Stimulated activated naive CD4-positive, alpha-beta T cell treated with Interleukin-2 at 50 U/mL for 16 hours (primary cell): ENCODE measurements around the gene PPM1M.

Experiments used
- DNase-seq: peaks from one replicate; lab custom pipeline; 2025; lab: John Stamatoyannopoulos, UW

The PPM1M gene

DNA sequence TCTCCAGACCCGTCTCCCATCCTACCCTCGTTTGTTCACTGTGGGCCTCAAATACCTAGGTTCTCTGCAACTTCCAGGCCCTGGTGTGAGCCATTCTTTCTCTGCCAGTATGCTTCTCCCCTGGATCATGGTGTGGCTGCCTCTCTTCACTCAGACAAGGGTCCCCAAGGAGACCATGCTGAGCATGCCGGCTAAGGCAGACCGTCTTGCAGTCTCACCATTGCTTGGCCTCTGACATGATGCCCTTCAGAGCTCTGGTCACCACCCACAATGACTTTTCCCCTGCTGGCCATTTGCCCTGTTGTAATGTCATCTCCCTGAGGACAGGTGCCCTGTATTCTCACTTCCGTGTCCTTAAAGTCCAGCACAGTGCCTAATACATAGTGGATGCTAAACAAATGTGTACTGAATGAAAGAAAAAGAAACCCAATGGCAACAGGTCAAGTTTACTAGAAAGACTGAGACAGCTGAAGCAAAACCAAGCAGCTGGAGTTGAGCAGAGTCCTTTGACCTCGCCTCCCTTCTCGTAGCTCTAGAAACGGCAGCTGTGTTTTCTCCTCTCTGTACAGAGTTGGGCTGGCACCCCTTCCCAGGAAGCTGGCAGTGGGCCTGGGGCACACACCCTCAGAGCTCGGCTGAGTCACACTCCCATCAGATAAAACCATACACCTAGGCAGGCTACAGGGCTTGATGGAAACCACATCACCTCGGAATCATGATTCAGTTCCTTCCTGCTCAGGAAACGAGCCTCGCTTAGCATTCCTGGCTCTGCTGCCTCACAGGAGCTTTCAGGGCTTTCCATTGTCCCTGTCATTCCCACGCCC is 28.8 kb upstream of the PPM1M start:
- peak; percentile 51 for DNase-seq

DNA sequence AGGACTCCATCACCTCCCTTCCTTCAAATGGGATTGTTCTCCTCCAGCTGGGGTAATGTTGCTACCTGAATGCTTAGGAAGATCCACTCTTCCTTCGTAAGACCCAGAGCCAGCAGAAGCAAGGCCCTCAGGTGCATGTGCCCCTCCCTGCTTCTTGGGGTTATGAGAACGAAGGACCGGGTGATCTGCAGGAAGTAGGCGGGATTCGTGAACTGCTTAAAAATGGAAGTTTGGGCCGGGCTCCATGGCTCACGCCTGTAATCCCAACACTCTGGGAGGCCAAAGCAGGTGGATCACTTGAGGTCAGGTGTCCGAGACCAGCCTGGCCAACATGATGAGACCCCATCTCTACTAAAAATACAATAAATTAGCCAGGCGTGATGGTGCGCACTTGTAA is 28.2 kb upstream of the PPM1M start:
- DNase-seq = no peak

DNA sequence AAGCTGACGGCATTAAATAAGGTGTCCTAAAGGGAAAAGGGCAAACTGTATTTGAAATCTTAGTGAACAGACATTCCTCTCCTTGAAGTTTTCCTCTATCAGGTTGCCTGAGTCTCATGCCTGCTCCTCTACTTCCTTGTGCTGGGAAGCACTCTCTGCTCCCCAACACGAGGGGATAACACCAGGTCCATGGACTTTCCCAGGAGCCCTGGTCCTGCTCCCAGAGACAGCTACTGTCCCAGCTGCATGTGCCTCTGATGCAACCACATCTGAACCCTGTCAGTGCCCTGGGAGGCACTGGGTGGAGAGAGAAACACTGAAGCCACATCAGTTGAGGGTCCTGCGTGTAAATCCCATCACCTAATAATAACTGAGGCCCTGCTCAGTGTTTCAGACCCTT is 27.5 kb upstream of the PPM1M start:
- DNase-seq = no peak

DNA sequence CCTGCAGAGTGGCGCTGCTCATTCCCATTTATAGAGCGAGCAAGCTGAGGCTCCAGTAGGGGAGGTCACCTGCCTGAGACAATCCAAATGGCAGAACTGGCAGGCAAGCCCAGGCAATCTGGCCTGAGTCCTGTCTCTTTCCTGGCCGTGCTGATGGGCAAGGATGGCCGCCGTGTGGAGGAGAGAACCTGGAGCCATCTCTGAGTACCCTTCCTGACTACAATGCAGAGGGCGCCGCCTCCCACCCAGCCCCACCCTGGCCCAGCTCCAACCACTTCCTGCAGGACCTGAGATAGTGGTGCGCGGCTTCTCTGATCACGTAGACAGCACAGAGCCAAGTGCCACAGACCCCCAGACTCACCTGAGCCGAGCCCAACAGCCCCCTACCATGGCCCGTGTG is 27.1 kb upstream of the PPM1M start:
- no peak for DNase-seq

DNA sequence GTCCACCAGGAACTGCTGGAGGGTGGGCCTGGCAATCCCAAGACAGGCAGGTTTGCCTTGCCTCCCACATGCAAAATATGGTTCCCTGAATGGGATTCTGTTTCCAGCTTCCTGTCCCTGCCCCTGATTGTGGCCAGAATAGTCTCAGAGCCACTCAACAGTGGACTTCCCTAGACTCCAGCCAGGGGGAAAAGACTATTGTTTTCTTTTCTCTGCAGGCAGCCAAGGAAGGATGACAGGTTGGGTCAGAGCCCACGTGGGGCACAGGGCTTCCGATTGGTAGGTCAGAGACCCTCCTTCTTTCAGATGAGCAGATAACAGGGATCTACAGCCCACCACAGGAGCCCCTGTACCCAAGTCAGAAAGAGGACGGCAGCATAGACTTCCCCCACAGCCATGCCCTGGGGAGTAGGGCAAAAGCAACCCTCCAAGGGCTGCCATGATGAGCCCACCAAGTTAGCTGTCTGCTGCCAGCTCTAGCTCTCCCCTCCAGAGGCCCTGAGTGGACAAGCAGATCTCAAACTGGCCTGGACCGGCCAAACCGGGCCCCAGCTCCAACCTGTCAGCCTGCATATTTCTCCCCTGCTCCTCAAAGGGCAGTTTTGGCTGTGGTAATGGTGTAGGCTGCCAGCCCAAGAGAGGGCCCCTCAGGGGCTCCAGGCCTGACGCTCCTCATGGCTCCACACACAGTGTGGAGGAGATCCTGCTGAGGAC is 26.5 kb upstream of the PPM1M start:
- DNase-seq = no peak

DNA sequence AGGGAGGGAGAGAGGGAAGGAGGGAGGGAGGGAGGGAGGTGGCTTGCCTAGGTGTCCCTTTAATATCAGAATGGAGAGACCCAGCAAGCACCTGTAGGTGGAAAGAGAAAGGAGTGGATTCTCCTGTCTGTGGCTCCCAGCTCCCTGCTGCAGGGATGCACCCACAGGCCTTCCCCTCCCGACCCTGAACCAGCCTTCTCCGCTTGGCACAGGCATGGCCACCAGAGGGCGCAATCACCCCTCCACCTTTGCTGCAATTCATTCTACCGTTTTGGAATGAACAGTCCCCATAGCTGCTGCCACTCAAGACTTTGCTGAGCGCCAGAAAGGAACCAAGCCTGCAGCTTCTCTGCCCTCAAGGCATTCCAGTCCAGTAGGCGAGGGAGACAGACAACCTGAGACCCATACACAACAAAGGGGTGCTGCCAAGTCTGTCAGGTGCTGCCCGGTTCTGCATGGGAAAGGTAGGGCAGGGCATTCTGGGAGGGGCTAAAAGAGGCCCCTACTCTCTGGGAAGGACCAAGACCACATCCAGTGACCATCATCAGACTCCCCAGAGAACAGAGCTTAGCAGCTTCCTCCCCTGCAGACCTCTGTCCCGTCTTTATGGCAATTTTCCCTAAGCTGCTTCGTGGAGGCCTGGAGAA is 25.1 kb upstream of the PPM1M start:
- peak; percentile 81 for DNase-seq

DNA sequence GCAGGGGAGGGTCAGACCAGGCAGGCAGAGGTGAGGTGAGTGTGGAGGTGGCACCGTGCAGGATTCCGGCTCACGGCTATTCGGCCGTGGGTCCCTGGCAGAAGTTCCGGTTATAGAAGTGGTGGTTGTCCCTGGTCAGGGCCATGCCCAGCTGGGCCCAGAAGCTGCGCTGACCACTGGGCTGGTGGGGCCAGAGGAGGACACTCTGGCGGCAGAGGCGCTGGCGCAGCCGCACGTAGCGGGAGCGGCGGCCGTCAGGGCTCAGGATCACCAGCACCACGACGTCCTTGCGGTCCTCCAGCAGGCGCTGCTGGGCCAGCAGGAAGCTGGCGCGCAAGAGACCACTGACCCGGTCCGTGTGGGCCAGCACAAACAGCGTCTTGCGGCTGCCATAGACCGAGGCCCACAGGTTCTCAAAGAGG is 24.4 kb upstream of the PPM1M start:
- DNase-seq = no peak

DNA sequence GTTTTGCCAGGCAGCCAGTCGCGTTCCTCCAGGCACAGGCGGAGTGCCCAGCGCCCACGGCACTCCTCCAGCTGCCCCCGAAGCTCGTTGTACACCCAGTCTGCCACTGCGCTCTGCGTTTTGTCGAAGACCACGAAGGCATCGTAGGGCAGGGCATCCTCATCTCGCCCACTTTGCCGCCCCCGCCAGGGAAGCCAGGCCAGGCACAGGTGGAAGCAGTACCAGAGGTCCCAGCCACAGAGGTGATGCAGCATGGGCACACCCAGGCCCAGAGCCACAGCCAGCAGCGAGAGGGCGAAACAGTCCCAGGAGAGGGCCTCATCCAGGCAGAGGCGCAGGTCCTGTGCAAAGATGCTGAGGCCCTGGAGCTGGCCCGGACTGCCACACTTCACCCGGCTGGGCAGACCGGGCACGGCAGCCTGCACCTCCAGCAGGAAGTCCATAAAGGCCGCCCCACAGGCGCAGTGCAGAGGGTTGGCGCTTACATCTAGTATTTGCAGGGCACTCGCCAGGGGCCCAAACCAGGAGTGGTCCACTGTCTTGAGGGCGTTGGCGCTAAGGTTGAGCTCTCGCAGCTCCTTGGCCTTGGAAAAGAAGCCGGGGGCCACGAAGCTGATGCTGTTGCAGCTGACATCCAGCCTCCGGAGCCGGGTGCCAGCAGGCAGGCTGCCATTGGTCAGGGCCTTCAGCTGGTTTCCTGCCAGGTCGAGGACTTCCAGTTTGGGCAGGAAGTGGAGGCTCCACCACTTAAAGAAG is 23.8 kb upstream of the PPM1M start:
- peak; percentile 46 for DNase-seq

DNA sequence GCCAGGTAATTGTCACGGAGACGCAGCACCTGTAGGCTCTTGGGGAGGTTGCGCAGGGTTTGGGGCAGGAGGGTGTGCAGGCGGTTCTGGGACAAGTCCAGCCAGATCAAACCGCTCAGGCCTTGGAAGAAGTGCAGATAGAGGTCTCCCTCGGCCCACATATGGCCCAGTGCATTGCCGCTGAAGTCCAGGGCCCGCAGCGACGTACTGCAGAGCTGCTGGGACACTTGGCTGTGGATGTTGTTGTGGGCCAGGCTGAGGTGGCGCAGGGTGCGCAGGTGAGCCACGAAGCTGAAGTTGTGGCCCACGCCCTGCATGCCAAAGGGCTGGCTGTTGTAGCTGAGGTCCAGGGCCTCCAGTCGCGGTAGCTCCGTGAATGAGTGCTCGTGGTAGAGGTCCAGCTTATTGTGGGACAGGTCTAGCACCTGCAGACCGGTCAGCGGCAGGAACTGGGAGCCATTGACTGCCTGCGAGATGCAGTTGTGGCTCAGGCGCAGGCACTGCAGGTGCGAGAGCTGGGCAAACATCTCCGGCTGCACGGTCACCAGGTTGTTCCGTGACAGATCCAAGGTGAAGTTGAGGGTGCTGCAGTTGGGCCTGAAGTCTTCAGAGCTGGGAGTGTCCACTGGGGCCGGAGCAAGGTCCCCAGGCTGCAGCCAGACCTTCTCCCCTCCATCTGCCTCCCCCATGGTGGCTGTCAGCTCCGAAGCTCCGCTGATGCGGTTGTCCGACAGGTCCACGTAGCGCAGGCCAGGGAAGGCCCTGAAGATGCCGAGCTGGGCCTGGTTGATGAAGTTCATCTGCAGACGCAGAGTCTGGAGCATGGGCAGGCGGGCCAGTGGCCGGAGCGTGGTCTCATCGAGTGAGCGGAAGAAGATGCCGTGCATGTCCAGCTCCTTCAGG is 23.0 kb upstream of the PPM1M start:
- no peak for DNase-seq

DNA sequence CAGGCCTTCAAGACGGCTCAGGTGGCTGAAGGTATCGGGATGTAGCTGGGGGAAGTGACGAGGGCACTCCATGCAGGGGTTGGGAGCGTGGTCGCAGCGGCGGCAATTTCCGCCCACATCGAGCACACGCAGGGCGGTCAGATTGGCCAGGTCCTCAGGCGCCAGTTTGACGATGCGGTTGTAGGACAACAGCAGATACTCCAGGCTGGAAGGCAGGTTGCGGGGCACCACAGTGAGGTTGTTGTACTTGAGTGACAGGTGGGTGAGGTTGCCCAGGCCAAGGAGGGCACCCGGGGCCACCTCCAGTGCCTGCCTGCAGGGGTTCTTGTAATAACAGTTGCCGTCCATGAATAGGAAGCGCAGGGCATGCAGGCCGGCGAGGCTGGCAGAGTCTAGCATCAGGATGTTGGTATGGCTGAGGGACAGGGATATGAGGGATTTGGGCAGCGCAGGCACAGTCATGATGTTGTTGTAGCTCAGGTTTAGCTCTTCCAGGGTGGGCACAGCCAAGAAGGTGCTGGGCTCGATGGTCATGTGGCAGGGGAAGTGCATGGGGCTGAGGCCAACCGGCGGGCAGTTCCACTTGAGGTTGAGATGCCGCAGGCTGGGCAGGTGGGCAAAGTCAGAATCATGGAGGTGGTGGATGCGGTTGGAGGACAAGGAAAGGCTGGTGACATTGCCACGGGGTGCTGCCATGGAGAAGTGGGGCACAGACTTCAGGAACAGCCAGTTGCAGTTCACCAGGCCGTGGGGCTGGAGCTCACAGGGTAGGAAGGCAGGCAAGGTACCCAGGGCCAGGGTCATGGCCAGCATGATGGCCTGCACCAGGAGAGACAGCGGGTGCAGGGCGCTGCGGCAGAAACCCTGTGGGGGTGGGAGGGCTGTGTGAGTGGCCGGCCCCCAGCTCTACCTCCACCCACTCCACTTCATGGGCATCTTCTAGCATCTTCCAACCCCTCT is 21.8 kb upstream of the PPM1M start:
- no peak for DNase-seq

DNA sequence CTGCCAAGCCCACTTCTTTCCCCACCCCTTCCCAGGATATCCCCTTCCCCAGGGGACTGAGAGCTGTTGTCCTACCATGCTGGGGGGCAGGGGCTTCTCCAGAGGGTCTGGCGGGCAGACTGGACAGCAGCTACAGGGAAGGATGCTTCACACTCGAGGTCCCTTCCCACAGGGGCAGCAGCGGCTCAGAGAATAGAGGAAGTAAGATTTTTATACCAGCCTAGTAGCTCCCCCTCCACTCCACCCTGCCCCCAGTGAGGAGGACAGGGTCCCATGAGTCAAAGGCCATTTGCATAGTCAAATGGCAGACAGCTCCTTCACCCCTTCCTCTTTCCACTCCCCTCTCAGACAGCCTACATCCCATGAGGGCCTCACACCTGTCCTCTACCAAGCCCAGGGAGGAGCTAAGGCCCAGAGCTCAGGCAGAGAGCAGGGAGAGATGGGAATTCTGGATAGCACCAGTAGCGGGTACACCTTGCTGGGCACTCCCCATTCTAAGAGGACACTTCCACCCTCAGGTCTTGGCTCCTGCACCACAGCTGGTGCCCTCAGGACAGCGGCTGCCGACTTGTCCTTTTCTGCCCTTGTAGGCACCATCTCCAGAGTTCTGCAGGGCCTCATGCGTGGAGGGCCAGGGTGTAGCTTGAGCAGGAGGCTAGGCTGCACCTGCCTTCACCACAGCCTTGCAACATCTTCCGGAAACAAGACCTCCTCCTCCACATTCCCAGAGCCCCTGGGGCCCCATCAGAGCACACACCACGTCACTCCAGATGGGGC is 19.9 kb upstream of the PPM1M start, which contains the start of gene TLR9:
TSS of gene TLR9 (minus strand) at position 194 of the 777 bp plus-strand sequence. CDS start at position 78, 116 bp downstream.
- DNase-seq = no peak

DNA sequence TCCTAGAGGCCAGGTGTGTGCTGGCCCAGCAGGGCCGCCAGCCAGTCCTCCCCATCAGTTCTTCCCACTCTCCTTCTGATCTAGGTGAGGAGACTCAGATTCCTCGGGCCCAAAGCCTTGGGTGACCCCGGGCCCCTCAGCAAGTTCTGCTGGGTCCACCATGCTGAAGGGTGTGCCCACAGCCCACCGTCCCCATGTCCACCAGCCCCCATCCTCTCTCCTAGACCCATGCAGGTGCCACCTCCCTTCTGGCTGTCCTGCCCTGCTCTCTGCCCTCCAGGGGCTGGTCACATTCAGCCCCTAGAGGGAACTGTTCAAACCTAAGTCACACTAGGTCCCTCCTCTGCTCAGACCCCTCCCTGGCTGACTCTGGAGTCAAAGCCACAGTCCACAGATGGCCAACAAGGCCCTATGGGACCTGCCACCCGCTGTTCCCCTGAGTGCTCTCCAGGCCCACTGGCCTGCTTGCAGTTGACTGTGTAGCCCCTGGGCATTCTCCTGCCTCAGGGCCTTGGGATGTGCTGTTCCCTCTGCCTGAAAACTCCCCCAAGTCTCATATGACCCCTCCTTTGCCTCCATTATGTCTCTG is 19.2 kb upstream of the PPM1M start:
- no peak for DNase-seq

DNA sequence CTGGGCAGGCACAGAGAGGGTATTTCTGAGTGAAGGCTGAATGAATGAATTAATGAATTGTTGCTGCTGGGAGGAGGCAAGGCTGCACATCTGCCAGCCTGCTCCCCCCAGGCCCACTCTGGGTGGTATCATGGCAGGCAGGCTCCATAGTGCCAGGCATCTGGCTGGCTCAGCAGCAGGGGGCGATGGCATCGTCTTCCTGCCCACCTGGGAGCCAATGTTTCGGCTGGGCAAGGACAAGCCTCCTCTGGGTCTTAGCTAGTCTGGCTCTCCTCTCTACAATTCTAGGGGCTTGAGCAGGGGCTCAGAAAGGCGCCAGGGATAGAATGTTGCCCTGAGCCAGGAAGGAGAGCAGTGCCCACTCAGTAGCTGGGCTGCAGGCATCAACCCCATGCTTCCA is 18.4 kb upstream of the PPM1M start:
- DNase-seq = no peak

DNA sequence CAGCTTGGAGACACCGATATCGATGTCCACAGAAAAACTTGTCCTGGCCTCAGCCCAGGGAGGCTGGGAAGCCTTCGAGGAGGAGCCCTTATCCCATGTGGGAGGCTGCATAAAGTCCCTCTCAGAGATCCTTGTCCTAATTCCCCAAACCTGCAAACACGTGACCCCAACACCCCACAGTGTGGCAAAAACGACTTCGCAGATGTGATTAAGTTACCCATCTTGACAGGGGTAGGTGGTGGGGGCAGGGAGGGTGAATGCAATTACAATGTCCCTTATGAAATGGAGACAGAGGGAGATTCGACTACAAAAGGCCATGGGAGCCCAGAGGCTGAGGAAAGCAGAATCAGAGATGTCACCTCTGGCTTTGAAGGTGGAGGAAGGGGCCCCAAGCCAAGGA is 17.8 kb upstream of the PPM1M start:
- no peak for DNase-seq

DNA sequence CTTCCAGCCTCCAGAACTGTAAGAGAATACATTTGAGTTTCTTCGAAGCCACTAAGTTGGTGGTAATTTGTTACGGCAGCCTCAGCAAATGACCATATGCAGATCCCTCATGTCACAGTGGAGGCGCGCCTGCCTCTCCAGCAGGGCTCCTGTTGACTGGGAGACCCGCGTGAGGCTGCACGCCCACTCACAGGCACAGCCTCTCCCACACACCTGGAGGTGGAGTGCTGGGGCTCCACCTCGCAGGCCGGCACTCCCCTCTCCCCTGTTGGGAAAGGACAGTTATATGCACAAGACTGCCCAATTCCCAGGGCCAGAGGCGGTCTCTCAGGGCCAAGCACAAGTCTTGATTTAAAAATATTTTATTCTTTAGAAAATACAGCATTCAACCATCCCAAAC is 17.3 kb upstream of the PPM1M start:
- no peak for DNase-seq

DNA sequence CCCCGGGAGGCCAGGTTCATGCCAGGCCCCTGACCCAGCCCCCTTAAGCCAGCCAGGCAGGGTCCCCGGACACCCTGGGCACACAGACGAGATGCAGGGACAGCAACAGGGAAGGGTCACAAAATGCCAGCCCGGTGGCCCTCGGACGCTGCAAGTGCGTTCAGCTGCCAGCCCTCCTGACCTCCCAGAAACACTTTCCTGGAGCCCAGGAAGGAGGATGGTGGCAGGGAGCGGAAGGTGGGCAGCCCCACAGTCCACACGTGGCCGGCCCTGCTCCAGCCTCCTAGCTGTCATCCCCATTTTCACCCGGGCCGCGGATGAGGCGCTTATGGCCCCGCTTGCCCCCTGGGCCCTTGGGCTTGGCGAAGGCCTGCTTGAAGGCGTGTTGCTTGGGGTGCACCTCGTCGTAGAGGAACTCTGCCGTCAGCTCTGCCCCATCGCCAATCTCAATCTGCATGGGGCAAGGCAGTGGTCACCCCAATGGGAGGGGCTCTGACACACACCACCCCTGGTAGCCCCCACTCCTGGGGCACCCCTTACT is 16.7 kb upstream of the PPM1M start:
- no peak for DNase-seq

DNA sequence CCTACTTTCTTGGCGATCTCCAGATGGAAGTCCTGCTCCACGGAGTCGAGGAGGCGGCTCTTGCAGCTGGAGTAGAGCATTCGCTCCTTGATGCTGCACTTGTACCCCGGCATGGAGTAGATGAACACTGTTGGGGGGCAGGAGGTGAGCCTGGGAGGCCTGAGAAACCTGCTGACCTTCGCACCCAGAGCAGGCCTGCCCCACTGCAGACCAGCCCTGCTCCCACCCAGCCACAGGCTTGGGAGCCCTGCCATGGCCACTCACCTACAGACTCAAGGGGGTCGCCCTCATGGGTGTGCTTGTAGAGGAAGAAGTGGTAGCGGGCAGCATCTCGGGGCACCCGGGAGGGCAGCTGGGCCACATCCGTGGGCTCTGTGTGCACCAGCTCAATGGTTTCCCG is 15.9 kb upstream of the PPM1M start:
- no peak for DNase-seq

DNA sequence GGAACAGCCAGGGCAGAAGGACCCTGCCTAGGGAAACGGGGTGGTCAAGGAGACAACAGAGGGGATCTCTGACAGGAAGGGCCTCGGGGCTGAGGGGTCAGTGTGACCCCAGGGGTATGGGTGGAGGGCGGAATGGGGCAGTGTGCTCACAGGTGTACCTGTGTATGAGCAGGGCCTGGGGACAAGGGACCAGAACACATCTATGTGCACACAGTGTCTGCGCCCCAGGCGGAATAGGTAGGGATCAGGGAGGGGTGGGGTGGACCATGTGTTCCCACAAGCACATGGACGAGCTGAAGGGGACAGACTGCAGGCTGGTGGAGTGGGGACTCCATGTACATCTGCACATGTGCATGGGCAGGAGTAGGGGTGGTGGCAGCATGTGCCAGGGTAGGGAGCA is 15.1 kb upstream of the PPM1M start:
- no peak for DNase-seq
